K562 (cell line): ENCODE measurements around the gene LRRIQ4. TPM values are rescaled to one million over a fixed set of nuclear protein-coding genes. Genes with fewer than 3 reads are reported as not detected.
A peak's percentile ranks its signal among the peaks of the same experiment; 100 is the strongest.

Source experiments
- BHLHE40 ChIP-seq: IDR thresholded peaks from 2 replicates; pipeline ENCODE4 v1.6.1; 2011; ENCODE audit warnings: low read length, improper control_type of control experiment
- C11orf30 ChIP-seq: fragments of 450-650 bp; IDR thresholded peaks from 2 replicates; pipeline ENCODE4 v1.6.1; 2016; ENCODE audit warnings: low read depth, mild to moderate bottlenecking
- DIDO1 ChIP-seq: fragments of 450-650 bp; IDR thresholded peaks from 2 replicates; pipeline ENCODE4 v1.6.1; 2016; ENCODE audit warnings: low read depth, missing biosample characterization, missing genetic modification characterization
- EP300 ChIP-seq: IDR thresholded peaks from 2 replicates; pipeline ENCODE4 v1.6.1; 2012; ENCODE audit warnings: low read length, improper control_type of control experiment
- HNRNPL ChIP-seq: fragments of 200-400 bp; formaldehyde crosslinking; IDR thresholded peaks from 2 replicates; pipeline ENCODE4 v1.6.1; 2017; ENCODE audit warnings: low read depth, mild to moderate bottlenecking, low read length
- HNRNPLL ChIP-seq: fragments of 200-400 bp; formaldehyde crosslinking; IDR thresholded peaks from 2 replicates; pipeline ENCODE4 v1.6.1; 2017; ENCODE audit warnings: low read length, low read depth, mild to moderate bottlenecking; ENCODE audit not compliant: poor library complexity, severe bottlenecking
- KAT7 ChIP-seq: sonication (generic); formaldehyde crosslinking; IDR thresholded peaks from 2 replicates; pipeline ENCODE4 v1.8.0; 2022; ENCODE audit warnings: missing genetic modification reagents, mild to moderate bottlenecking, borderline replicate concordance
- MEIS2 ChIP-seq: fragments of 450-650 bp; IDR thresholded peaks from 2 replicates; pipeline ENCODE4 v1.6.1; 2014; ENCODE audit warnings: mild to moderate bottlenecking; ENCODE audit not compliant: partially characterized antibody
- NR2F6 ChIP-seq: fragments of 450-650 bp; formaldehyde crosslinking; IDR thresholded peaks from 2 replicates; pipeline ENCODE4 v1.4.0; 2020; ENCODE audit warnings: mild to moderate bottlenecking
- NR4A1 ChIP-seq, 2 experiments: fragments of 250-450 bp in 1 of 2; fragments of 450-650 bp in 1 of 2; sonication (Bioruptor Pico) in 1 of 2; IDR thresholded peaks; 2 replicates each; pipeline versions ENCODE4 v1.4.0 to v1.6.1; 2016 to 2020; ENCODE audit warnings: mild to moderate bottlenecking in 2 of 2, missing compliant biosample characterization in 1 of 2, missing genetic modification characterization in 1 of 2, moderate library complexity in 1 of 2
- OTX1 ChIP-seq: fragments of 450-650 bp; formaldehyde crosslinking; IDR thresholded peaks from 2 replicates; pipeline ENCODE4 v1.4.0; 2022; ENCODE audit warnings: mild to moderate bottlenecking
- SUPT5H ChIP-seq: fragments of 450-650 bp; IDR thresholded peaks from 2 replicates; pipeline ENCODE4 v1.6.1; 2016
- TAF1 ChIP-seq: IDR thresholded peaks from 2 replicates; pipeline ENCODE4 v1.6.1; 2011; ENCODE audit warnings: mild to moderate bottlenecking, low read length, moderate library complexity; ENCODE audit not compliant: insufficient read depth, control insufficient read depth, severe bottlenecking; ENCODE audit errors: extremely low read depth
- TRIM24 ChIP-seq, 2 experiments: fragments of 450-650 bp; IDR thresholded peaks; 2 replicates each; pipeline ENCODE4 v1.6.1; 2016
- ZNF766 ChIP-seq: fragments of 200-800 bp; sonication (Bioruptor generic); conservative IDR thresholded peaks from 2 replicates; pipeline ENCODE4 v1.6.1; 2016; ENCODE audit warnings: missing genetic modification characterization, missing compliant biosample characterization
- polyA plus RNA-seq, 8 experiments: library from polyadenylated mRNA; depleted of rRNA in 4 of 8; stranded (reverse) in 5 of 8; unstranded in 3 of 8; fragments of >200 nt; fragmentation: Nextera tagmentation in 2 of 8; fragmentation: Illumina TruSeq in 1 of 8; extraction: Ambion mirVana in 2 of 8; extraction: Trizol in 1 of 8; gene quantifications; 2 replicates each; pipeline versions ENCODE4 v1.2.1 to v1.2.3, GENCODE V29; 2011 to 2014; ENCODE audit warnings: inconsistent platforms in 1 of 8, missing spikeins in 1 of 8
- total RNA-seq, 7 experiments: library from RNA; depleted of rRNA in 6 of 7; stranded (reverse); fragments of >200 nt in 6 of 7; fragmentation: Illumina TruSeq in 2 of 7; extraction: Trizol in 2 of 7; gene quantifications; 2 replicates each; pipeline versions ENCODE4 v1.2.1 to v1.2.3, GENCODE V29; 2011 to 2021; ENCODE audit warnings: low replicate concordance in 1 of 7
- TF ChIP-seq, protein P1 (sequence below): fragments of 250-450 bp; sonication (Bioruptor Pico); IDR thresholded peaks from 2 replicates; pipeline ENCODE4 v1.9.0; 2021; ENCODE audit warnings: mild to moderate bottlenecking, inconsistent platforms
- TF ChIP-seq, protein P2 (sequence below): sonication (generic); formaldehyde crosslinking; IDR thresholded peaks from 2 replicates; pipeline ENCODE4 v1.8.0; 2022; ENCODE audit warnings: mild to moderate bottlenecking, missing genetic modification reagents
- TF ChIP-seq, protein P3 (sequence below): IDR thresholded peaks from 3 replicates; pipeline ENCODE4 v1.6.1; 2011; ENCODE audit warnings: borderline replicate concordance, mild to moderate bottlenecking, moderate library complexity; ENCODE audit not compliant: insufficient read length; ENCODE audit errors: extremely low read depth

Gene LRRIQ4
- total and polyA plus RNA-seq, 9 of the 15 experiments (the other 6 are each of a cell fraction or from before 2014, with no cell fraction given) = not detected

DNA sequence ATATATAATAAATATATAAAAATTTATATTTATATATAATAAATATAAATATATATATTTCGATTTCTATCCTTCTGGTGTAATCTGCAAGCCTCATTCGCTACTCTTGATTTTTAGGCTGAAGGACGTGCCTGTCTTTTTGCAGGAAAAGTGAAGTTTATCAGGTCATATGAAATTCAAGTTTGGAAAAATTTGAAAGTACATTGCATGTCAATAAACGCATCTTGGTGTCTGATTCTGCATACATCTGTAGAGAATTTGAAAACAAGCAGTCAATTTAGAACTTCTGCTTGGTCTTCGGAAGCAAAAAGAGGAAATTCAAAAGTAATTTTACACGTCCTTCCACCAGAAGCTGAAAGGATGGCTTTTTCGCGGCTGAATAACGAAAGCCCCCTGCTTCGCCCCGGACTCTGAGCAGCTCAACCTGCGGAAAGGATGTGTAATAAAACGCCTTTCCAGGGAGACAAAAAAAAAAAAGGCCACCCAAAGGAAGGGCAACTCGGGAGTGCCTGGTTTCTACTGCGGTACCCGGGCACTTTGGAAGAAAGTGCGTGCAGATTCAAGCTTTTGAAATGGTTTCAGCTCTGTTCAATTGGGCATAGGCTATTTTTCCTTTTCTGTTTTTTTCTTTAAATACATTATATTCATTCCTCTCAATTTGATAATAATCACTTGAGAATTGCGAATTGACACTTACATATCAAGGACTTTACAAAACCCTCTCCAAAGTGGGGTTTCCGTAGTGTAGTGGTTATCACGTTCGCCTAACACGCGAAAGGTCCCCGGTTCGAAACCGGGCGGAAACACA lies 41.0 kb upstream of the LRRIQ4 start (continued):
- no peak for TF ChIP-seq OTX1 (CRISPR knock-in tag)
- peak; percentile 66; the same call in 1 of the 2 replicates for TF ChIP-seq EP300
- TF ChIP-seq, protein P1, sequence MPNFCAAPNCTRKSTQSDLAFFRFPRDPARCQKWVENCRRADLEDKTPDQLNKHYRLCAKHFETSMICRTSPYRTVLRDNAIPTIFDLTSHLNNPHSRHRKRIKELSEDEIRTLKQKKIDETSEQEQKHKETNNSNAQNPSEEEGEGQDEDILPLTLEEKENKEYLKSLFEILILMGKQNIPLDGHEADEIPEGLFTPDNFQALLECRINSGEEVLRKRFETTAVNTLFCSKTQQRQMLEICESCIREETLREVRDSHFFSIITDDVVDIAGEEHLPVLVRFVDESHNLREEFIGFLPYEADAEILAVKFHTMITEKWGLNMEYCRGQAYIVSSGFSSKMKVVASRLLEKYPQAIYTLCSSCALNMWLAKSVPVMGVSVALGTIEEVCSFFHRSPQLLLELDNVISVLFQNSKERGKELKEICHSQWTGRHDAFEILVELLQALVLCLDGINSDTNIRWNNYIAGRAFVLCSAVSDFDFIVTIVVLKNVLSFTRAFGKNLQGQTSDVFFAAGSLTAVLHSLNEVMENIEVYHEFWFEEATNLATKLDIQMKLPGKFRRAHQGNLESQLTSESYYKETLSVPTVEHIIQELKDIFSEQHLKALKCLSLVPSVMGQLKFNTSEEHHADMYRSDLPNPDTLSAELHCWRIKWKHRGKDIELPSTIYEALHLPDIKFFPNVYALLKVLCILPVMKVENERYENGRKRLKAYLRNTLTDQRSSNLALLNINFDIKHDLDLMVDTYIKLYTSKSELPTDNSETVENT (CRISPR knock-in tag) = no peak
- no peak for TF ChIP-seq KAT7
- TF ChIP-seq DIDO1 (tag) = no peak
- peak; percentile 55 for TF ChIP-seq HNRNPLL
- no peak for TF ChIP-seq NR4A1 (CRISPR knock-in tag; IDR thresholded peaks at IDR 0.05)
- TF ChIP-seq NR4A1 (tag; IDR thresholded peaks at IDR 0.05) = no peak
- no peak for TF ChIP-seq C11orf30
- peak; percentile 23 for TF ChIP-seq SUPT5H
- TF ChIP-seq BHLHE40 = peak; percentile 40; the same call in 1 of the 2 replicates
- peak; percentile 53; the same call in 1 of the 2 replicates for TF ChIP-seq ZNF766
- TF ChIP-seq NR2F6 = no peak
- TF ChIP-seq TRIM24 (IDR thresholded peaks at IDR 0.05) = peak in 1 of 2 experiments; percentile 60; a peak in 1 of 4 replicates
- TF ChIP-seq, protein P2, sequence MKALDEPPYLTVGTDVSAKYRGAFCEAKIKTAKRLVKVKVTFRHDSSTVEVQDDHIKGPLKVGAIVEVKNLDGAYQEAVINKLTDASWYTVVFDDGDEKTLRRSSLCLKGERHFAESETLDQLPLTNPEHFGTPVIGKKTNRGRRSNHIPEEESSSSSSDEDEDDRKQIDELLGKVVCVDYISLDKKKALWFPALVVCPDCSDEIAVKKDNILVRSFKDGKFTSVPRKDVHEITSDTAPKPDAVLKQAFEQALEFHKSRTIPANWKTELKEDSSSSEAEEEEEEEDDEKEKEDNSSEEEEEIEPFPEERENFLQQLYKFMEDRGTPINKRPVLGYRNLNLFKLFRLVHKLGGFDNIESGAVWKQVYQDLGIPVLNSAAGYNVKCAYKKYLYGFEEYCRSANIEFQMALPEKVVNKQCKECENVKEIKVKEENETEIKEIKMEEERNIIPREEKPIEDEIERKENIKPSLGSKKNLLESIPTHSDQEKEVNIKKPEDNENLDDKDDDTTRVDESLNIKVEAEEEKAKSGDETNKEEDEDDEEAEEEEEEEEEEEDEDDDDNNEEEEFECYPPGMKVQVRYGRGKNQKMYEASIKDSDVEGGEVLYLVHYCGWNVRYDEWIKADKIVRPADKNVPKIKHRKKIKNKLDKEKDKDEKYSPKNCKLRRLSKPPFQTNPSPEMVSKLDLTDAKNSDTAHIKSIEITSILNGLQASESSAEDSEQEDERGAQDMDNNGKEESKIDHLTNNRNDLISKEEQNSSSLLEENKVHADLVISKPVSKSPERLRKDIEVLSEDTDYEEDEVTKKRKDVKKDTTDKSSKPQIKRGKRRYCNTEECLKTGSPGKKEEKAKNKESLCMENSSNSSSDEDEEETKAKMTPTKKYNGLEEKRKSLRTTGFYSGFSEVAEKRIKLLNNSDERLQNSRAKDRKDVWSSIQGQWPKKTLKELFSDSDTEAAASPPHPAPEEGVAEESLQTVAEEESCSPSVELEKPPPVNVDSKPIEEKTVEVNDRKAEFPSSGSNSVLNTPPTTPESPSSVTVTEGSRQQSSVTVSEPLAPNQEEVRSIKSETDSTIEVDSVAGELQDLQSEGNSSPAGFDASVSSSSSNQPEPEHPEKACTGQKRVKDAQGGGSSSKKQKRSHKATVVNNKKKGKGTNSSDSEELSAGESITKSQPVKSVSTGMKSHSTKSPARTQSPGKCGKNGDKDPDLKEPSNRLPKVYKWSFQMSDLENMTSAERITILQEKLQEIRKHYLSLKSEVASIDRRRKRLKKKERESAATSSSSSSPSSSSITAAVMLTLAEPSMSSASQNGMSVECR (CRISPR knock-in tag) = 0 out of 2 replicates have a peak, but pooled peaks have one; percentile 48
- TF ChIP-seq MEIS2 = no peak
- TF ChIP-seq, protein P3, sequence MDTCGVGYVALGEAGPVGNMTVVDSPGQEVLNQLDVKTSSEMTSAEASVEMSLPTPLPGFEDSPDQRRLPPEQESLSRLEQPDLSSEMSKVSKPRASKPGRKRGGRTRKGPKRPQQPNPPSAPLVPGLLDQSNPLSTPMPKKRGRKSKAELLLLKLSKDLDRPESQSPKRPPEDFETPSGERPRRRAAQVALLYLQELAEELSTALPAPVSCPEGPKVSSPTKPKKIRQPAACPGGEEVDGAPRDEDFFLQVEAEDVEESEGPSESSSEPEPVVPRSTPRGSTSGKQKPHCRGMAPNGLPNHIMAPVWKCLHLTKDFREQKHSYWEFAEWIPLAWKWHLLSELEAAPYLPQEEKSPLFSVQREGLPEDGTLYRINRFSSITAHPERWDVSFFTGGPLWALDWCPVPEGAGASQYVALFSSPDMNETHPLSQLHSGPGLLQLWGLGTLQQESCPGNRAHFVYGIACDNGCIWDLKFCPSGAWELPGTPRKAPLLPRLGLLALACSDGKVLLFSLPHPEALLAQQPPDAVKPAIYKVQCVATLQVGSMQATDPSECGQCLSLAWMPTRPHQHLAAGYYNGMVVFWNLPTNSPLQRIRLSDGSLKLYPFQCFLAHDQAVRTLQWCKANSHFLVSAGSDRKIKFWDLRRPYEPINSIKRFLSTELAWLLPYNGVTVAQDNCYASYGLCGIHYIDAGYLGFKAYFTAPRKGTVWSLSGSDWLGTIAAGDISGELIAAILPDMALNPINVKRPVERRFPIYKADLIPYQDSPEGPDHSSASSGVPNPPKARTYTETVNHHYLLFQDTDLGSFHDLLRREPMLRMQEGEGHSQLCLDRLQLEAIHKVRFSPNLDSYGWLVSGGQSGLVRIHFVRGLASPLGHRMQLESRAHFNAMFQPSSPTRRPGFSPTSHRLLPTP = peak; percentile 74
- TF ChIP-seq TAF1 = peak; percentile 27
- no peak for TF ChIP-seq HNRNPL
